ENCODE data around the gene PRIM1. TPM values are rescaled to one million over a fixed set of nuclear protein-coding genes. Genes with fewer than 3 reads are reported as not detected.

Gene PRIM1
- total and polyA plus RNA-seq, 2 of the 4 experiments (the other 2 are of a cell fraction) = 8.6 to 12.0 TPM

DNA sequence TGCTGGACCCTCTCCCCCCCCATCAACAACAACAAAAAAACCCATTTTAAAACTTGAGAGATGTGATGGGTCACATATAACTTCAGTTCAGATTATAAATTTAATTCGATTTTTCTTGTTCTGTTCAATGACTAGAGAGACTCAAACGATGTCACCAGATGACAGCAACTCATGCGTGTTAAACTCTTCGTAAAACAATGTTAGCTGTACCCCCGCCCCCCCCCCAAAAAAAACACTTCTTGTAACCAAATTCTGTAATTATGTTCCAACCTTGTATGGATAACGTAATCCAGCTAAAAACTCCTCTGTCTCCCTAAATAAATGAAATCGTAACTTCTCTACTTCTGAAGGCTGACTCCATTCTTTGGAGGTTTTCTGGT is 26.4 kb downstream of the PRIM1 start:
- Histone ChIP-seq H2AK9ac (replicated peaks; ENCODE audit: low read depth, low read length, poor library complexity) (peak overlapping the region; percentile 0), H2BK5ac (ENCODE audit: low read depth, low read length, poor library complexity, severe bottlenecking) (peak overlapping the region; percentile 69), H2AK5ac (ENCODE audit: low read depth, low read length) (no peak overlapping the region), H3K23ac (ENCODE audit: low read depth, low read length) (peak overlapping the region; percentile 80; the same call in 1 of the 2 replicates), H3K4me2 (ENCODE audit: low read depth, low read length) (peak overlapping the region; percentile 64), H2BK20ac (ENCODE audit: low read depth, low read length) (no peak overlapping the region), H2BK15ac (ENCODE audit: low read depth, low read length) (no peak overlapping the region), H4K91ac (ENCODE audit: insufficient read depth, low read depth, low read length) (peak overlapping the region; percentile 49), H3K79me1 (ENCODE audit: low read depth in 1 of 2, low read length in 2 of 2) (peaks cover 0 to 30% of the 10 kb centered on the region in 2 experiments; a peak in 2 of 4 replicates), H3K14ac (replicated peaks; ENCODE audit: low read depth, low read length) (peak overlapping the region; percentile 81), H4K20me1 (ENCODE audit: insufficient read depth, low read length) (peaks cover 35% of the 10 kb centered on the region), H3K9ac (ENCODE audit: low read depth, low read length) (peak overlapping the region; percentile 69), H3K4me1 (ENCODE audit: control insufficient read depth, insufficient read depth, low read length) (peaks cover 5% of the 10 kb centered on the region), H3K9me1 (ENCODE audit: insufficient read depth, low read length) (peaks cover 19% of the 10 kb centered on the region), H4K5ac (ENCODE audit: low read depth, low read length) (peak overlapping the region; percentile 61), H2AFZ (replicated peaks; ENCODE audit: low read length, poor library complexity) (peak overlapping the region; percentile 91), H2BK120ac (ENCODE audit: low read depth, low read length) (peak overlapping the region; percentile 33), H3K56ac (ENCODE audit: extremely low read depth, insufficient read depth, low read length) (peak overlapping the region; percentile 68), H3K9me3 (ENCODE audit: control insufficient read depth, insufficient read depth, low read length) (no peaks in the 10 kb centered on the region), H4K8ac (ENCODE audit: low read depth in 2 of 2, low read length in 2 of 2) (peak overlapping the region; percentile 17 to 90), H3K36me3 (ENCODE audit: control insufficient read depth, insufficient read depth, low read length) (peaks cover 15% of the 10 kb centered on the region), H3K4me3 (ENCODE audit: insufficient read depth, low read depth, low read length) (peak overlapping the region; percentile 80), H3K27me3 (ENCODE audit: control insufficient read depth, insufficient read depth, low read length) (no peaks in the 10 kb centered on the region), H3K4ac (ENCODE audit: low read depth, low read length) (peak overlapping the region; percentile 82), H3K27ac (ENCODE audit: insufficient read depth, low read length) (peak overlapping the region; percentile 58), H3K18ac (ENCODE audit: low read depth, low read length) (peak overlapping the region; percentile 39)
- ATAC-seq (ENCODE audit: low read depth) (no peak), DNase-seq (no peak)
- in situ Hi-C loops (cut with MboI; ENCODE audit: low sequenced_read_pairs) = no loop called here
- intact Hi-C loops (cut with micrococcal nuclease) = loop anchor here (1.0 to 2.0 kb wide), 3 partner anchors 37 to 97 kb away; partner anchors contain the start of gene PTGES3
- POLR2A ChIA-PET (ENCODE audit: unreplicated experiment) = interaction anchor here (0.7 to 1.2 kb wide), 6 partner anchors 12 to 97 kb away, joined by 3 to 7 read pairs (median 4); partner anchors contain the start of gene PTGES3
- WGBS, 2 experiments (ENCODE audit: extremely low coverage in 2 of 2, insufficient read length in 1 of 2) = 50% methylated on average over 2 of the region's 7 CpGs; no CpG with 5 or more reads in 1 of the 2 experiments
- no TSS peak for BruUV-seq (replicated peaks)
- no peak for TF ChIP-seq CHD1 (IDR thresholded peaks at IDR 0.05; ENCODE audit: low read depth, low read length)
- no peak for TF ChIP-seq BHLHE40 (IDR thresholded peaks at IDR 0.05; ENCODE audit: low read depth, low read length)
- TF ChIP-seq MAZ (IDR thresholded peaks at IDR 0.05; ENCODE audit: borderline replicate concordance, low read depth, low read length) = no peak
- no peak for TF ChIP-seq CTCF (conservative IDR thresholded peaks at IDR 0.05; ENCODE audit: low read depth, low read length)
- TF ChIP-seq SMC3 (IDR thresholded peaks at IDR 0.05; ENCODE audit: low read depth, low read length) = no peak
- TF ChIP-seq RCOR1 (IDR thresholded peaks at IDR 0.05; ENCODE audit: insufficient replicate concordance, low read length) = no peak
- TF ChIP-seq CEBPB (IDR thresholded peaks at IDR 0.05; ENCODE audit: low read depth, low read length) = no peak
- TF ChIP-seq FOS (IDR thresholded peaks at IDR 0.05; ENCODE audit: low read depth, low read length) = no peak
- TF ChIP-seq ELK1 (IDR thresholded peaks at IDR 0.05; ENCODE audit: borderline replicate concordance, low read depth, low read length) = no peak
- no peak for TF ChIP-seq NFE2L2 (IDR thresholded peaks at IDR 0.05; ENCODE audit: low read depth, low read length)
- dilution Hi-C loops (cut with HindIII; ENCODE audit: low sequenced_read_pairs, unreplicated experiment) = no loop called here
- CTCF ChIA-PET = interaction anchor here (1.1 kb wide), 1 partner anchor 89 kb away, joined by 4 read pairs; no protein-coding TSS in a partner anchor

Data from IMR-90 (cell line).